Activated CD4-positive, alpha-beta memory T cell treated with anti-CD3 and anti-CD28 coated beads, Interleukin-2, amount 10 ng/mL, durations not matched to agents 7 days and 5 days (primary cell): Measurements from ENCODE around the gene MCHR1. TPM values are rescaled to one million over a fixed set of nuclear protein-coding genes. Genes with fewer than 3 reads are reported as not detected.

Source experiments
- CTCF ChIA-PET: fragments of 350-600 bp; sonication (Branson Sonifier 250); formaldehyde crosslinking; loops from one replicate; lab custom pipeline; 2021; ENCODE audit warnings: antibody characterized with exemption, inconsistent platforms; lab: Charles Lee
- POLR2A ChIA-PET: fragments of 350-600 bp; sonication (Branson Sonifier 250); formaldehyde crosslinking; loops from one replicate; lab custom pipeline; 2021; ENCODE audit warnings: antibody characterized with exemption; lab: Charles Lee
- DNase-seq: peaks from one replicate; pipeline ENCODE4 v3.0.0-alpha.2; 2020
- H3K27ac Mint-ChIP-seq: one replicate; pipeline ENCODE4 v1.8.0; 2021; ENCODE audit warnings: mild to moderate bottlenecking, mixed read lengths
- H3K27me3 Mint-ChIP-seq: one replicate; pipeline ENCODE4 v1.8.0; 2021; ENCODE audit warnings: mixed read lengths
- H3K36me3 Mint-ChIP-seq: one replicate; pipeline ENCODE4 v1.8.0; 2021; ENCODE audit warnings: low read depth, mixed read lengths
- H3K4me1 Mint-ChIP-seq: one replicate; pipeline ENCODE4 v1.8.0; 2021; ENCODE audit warnings: mixed read lengths
- H3K4me3 Mint-ChIP-seq: one replicate; pipeline ENCODE4 v1.8.0; 2021; ENCODE audit warnings: mild to moderate bottlenecking, mixed read lengths
- H3K9me3 Mint-ChIP-seq: one replicate; pipeline ENCODE4 v1.8.0; 2021; ENCODE audit warnings: mixed read lengths
- total RNA-seq, 2 experiments: library from RNA; stranded (reverse); gene quantifications; one replicate each; pipeline ENCODE4 v1.2.3, GENCODE V29; 2021

MCHR1 gene
- total RNA-seq, 2 experiments from 2014 or later = not detected

- Mint-ChIP-seq H3K27me3 (peaks cover 17% of the 10 kb centered on the region), H3K36me3 (no peaks in the 10 kb centered on the region), H3K9me3 (no peaks in the 10 kb centered on the region), H3K4me3 (no peak overlapping the region), H3K27ac (no peak overlapping the region), H3K4me1 (peaks cover 30% of the 10 kb centered on the region)
- no peak for DNase-seq
- ChIA-PET POLR2A (no interaction called here), CTCF (interaction anchor here (0.8 kb wide), 1 partner anchor 79 kb away, joined by 3 read pairs; no protein-coding TSS in a partner anchor)
These were observed 907 bp downstream of the MCHR1 start for GRCh38 chr22:40679964-40680818.

GRCh38 chr22:40680819-40681183 is 1.5 kb downstream of the MCHR1 start:
- DNase-seq = no peak
- Mint-ChIP-seq H3K9me3 (no peaks in the 10 kb centered on the region), H3K4me3 (no peak overlapping the region), H3K4me1 (peaks cover 34% of the 10 kb centered on the region), H3K27me3 (peaks cover 17% of the 10 kb centered on the region), H3K27ac (no peak overlapping the region), H3K36me3 (no peaks in the 10 kb centered on the region)
- ChIA-PET CTCF (no interaction called here), POLR2A (no interaction called here)

GRCh38 chr22:40681451-40681850 is 2.2 kb downstream of the MCHR1 start:
- ChIA-PET CTCF (interaction anchor here (2.1 to 4.1 kb wide), 2 partner anchors 218 to 248 kb away, joined by 5 to 54 read pairs; no protein-coding TSS in a partner anchor), POLR2A (interaction anchor here (2.2 kb wide), 1 partner anchor 30 kb away, joined by 6 read pairs; no protein-coding TSS in a partner anchor)
- Mint-ChIP-seq H3K4me3 (no peak overlapping the region), H3K9me3 (no peaks in the 10 kb centered on the region), H3K27me3 (peaks cover 17% of the 10 kb centered on the region), H3K27ac (no peak overlapping the region), H3K4me1 (peaks cover 35% of the 10 kb centered on the region), H3K36me3 (no peaks in the 10 kb centered on the region)
- DNase-seq = no peak

GRCh38 chr22:40684728-40685127 is 5.4 kb downstream of the MCHR1 start:
- H3K27ac Mint-ChIP-seq = peak overlapping the region; percentile 74
- no peak for DNase-seq
- no peaks in the 10 kb centered on the region for H3K9me3 Mint-ChIP-seq
- CTCF ChIA-PET = interaction anchor here (0.7 to 4.1 kb wide), 4 partner anchors 44 to 214 kb away, joined by 3 to 88 read pairs (median 31); no protein-coding TSS in a partner anchor
- H3K36me3 Mint-ChIP-seq = no peaks in the 10 kb centered on the region
- POLR2A ChIA-PET = interaction anchor here (1.2 to 2.7 kb wide), 3 partner anchors 26 to 337 kb away, joined by 3 to 15 read pairs (median 6); no protein-coding TSS in a partner anchor
- peaks cover 11% of the 10 kb centered on the region for H3K27me3 Mint-ChIP-seq
- H3K4me1 Mint-ChIP-seq = peaks cover 38% of the 10 kb centered on the region
- peak overlapping the region; percentile 61 for H3K4me3 Mint-ChIP-seq

- peak overlapping the region; percentile 74 for H3K27ac Mint-ChIP-seq
- no peaks in the 10 kb centered on the region for H3K9me3 Mint-ChIP-seq
- ChIA-PET CTCF (interaction anchor here (0.5 to 4.1 kb wide), 3 partner anchors 73 to 214 kb away, joined by 3 to 88 read pairs (median 54); no protein-coding TSS in a partner anchor), POLR2A (interaction anchor here (1.2 to 1.7 kb wide), 2 partner anchors 153 to 336 kb away, joined by 3 to 6 read pairs; no protein-coding TSS in a partner anchor)
- peak overlapping the region; percentile 61 for H3K4me3 Mint-ChIP-seq
- peaks cover 8% of the 10 kb centered on the region for H3K27me3 Mint-ChIP-seq
- no peaks in the 10 kb centered on the region for H3K36me3 Mint-ChIP-seq
- peak; percentile 40 for DNase-seq
- H3K4me1 Mint-ChIP-seq = peaks cover 36% of the 10 kb centered on the region
These were observed 6.1 kb downstream of the MCHR1 start for GRCh38 chr22:40685406-40685805.

GRCh38 chr22:40687706-40688105 is 8.4 kb downstream of the MCHR1 start:
- peaks cover 24% of the 10 kb centered on the region for H3K4me1 Mint-ChIP-seq
- no peak overlapping the region for H3K4me3 Mint-ChIP-seq
- no peaks in the 10 kb centered on the region for H3K9me3 Mint-ChIP-seq
- no peaks in the 10 kb centered on the region for H3K36me3 Mint-ChIP-seq
- H3K27me3 Mint-ChIP-seq = peaks cover 1% of the 10 kb centered on the region
- CTCF ChIA-PET = interaction anchor here (0.6 kb wide), 1 partner anchor 34 kb away, joined by 3 read pairs; no protein-coding TSS in a partner anchor
- DNase-seq = no peak
- POLR2A ChIA-PET = no interaction called here
- no peak overlapping the region for H3K27ac Mint-ChIP-seq

- CTCF ChIA-PET = no interaction called here
- Mint-ChIP-seq H3K4me1 (peaks cover 7% of the 10 kb centered on the region), H3K4me3 (no peak overlapping the region)
These were observed 11.1 kb downstream of the MCHR1 start for GRCh38 chr22:40690370-40690769.

GRCh38 chr22:40691532-40691931 is 12.2 kb downstream of the MCHR1 start:
- no peak overlapping the region for H3K4me3 Mint-ChIP-seq

More at GRCh38 chr22:40690370-40690769, 11.1 kb downstream of the MCHR1 start:
- no peak for DNase-seq
- H3K27me3 Mint-ChIP-seq = peaks cover 7% of the 10 kb centered on the region
- POLR2A ChIA-PET = no interaction called here
- H3K27ac Mint-ChIP-seq = no peak overlapping the region
- H3K9me3 Mint-ChIP-seq = no peaks in the 10 kb centered on the region
- no peaks in the 10 kb centered on the region for H3K36me3 Mint-ChIP-seq

GRCh38 chr22:40694411-40694810 is 15.1 kb downstream of the MCHR1 start:
- ChIA-PET CTCF (interaction anchor here (0.6 to 1.6 kb wide), 2 partner anchors 12 to 79 kb away, joined by 3 to 5 read pairs; no protein-coding TSS in a partner anchor), POLR2A (no interaction called here)
- Mint-ChIP-seq H3K27me3 (peaks cover 17% of the 10 kb centered on the region), H3K9me3 (no peaks in the 10 kb centered on the region), H3K4me3 (no peak overlapping the region), H3K36me3 (no peaks in the 10 kb centered on the region), H3K27ac (no peak overlapping the region), H3K4me1 (no peaks in the 10 kb centered on the region)
- DNase-seq = no peak

More at GRCh38 chr22:40691532-40691931, 12.2 kb downstream of the MCHR1 start:
- POLR2A ChIA-PET = interaction anchor here (0.8 kb wide), 1 partner anchor 292 kb away, joined by 3 read pairs; no protein-coding TSS in a partner anchor
- CTCF ChIA-PET = interaction anchor here (1.9 kb wide), 1 partner anchor 8 kb away, joined by 6 read pairs; no protein-coding TSS in a partner anchor
- Mint-ChIP-seq H3K36me3 (no peaks in the 10 kb centered on the region), H3K27ac (no peak overlapping the region), H3K27me3 (peaks cover 12% of the 10 kb centered on the region), H3K9me3 (no peaks in the 10 kb centered on the region), H3K4me1 (peaks cover 2% of the 10 kb centered on the region)
- no peak for DNase-seq

GRCh38 chr22:40701274-40701673 is 22.0 kb downstream of the MCHR1 start:
- ChIA-PET CTCF (interaction anchor here (0.6 to 3.0 kb wide), 3 partner anchors 18 to 914 kb away, joined by 3 to 9 read pairs (median 3); no protein-coding TSS in a partner anchor), POLR2A (no interaction called here)
- no peak for DNase-seq
- Mint-ChIP-seq H3K9me3 (no peaks in the 10 kb centered on the region), H3K4me3 (no peak overlapping the region), H3K4me1 (peaks cover 2% of the 10 kb centered on the region), H3K27me3 (peaks cover 7% of the 10 kb centered on the region), H3K36me3 (no peaks in the 10 kb centered on the region), H3K27ac (no peak overlapping the region)

- CTCF ChIA-PET = interaction anchor here (3.0 kb wide), 1 partner anchor 20 kb away, joined by 9 read pairs; no protein-coding TSS in a partner anchor
- Mint-ChIP-seq H3K27me3 (no peaks in the 10 kb centered on the region), H3K36me3 (no peaks in the 10 kb centered on the region), H3K9me3 (peaks cover 2% of the 10 kb centered on the region), H3K4me1 (peaks cover 2% of the 10 kb centered on the region), H3K27ac (no peak overlapping the region), H3K4me3 (no peak overlapping the region)
- no peak for DNase-seq
- POLR2A ChIA-PET = interaction anchor here (0.9 kb wide), 1 partner anchor 10 kb away, joined by 3 read pairs; no protein-coding TSS in a partner anchor
These were observed 23.9 kb downstream of the MCHR1 start for GRCh38 chr22:40703174-40703573.

GRCh38 chr22:40703736-40704135 is 24.5 kb downstream of the MCHR1 start:
- Mint-ChIP-seq H3K9me3 (peaks cover 2% of the 10 kb centered on the region), H3K4me1 (peaks cover 2% of the 10 kb centered on the region), H3K27ac (no peak overlapping the region), H3K36me3 (no peaks in the 10 kb centered on the region), H3K27me3 (no peaks in the 10 kb centered on the region), H3K4me3 (no peak overlapping the region)
- DNase-seq = no peak
- ChIA-PET CTCF (interaction anchor here (3.0 kb wide), 1 partner anchor 21 kb away, joined by 9 read pairs; no protein-coding TSS in a partner anchor), POLR2A (interaction anchor here (0.9 kb wide), 1 partner anchor 11 kb away, joined by 3 read pairs; no protein-coding TSS in a partner anchor)
